HepG2 (cell line): ENCODE results near the gene GFY.

Experiments
- CTCF ChIP-seq: sonication (generic); formaldehyde crosslinking; IDR thresholded peaks from 2 replicates; pipeline ENCODE4 v1.5.0; 2020; ENCODE audit warnings: mild to moderate bottlenecking, missing genetic modification reagents, moderate library complexity
- NCOA2 ChIP-seq: sonication (generic); formaldehyde crosslinking; IDR thresholded peaks from 2 replicates; pipeline ENCODE4 v1.8.0; 2022; ENCODE audit warnings: inconsistent platforms
- UBTF ChIP-seq: sonication (generic); formaldehyde crosslinking; IDR thresholded peaks from 2 replicates; pipeline ENCODE4 v1.4.0; 2020; ENCODE audit warnings: mild to moderate bottlenecking, missing genetic modification reagents
- ZFX ChIP-seq: sonication (generic); formaldehyde crosslinking; IDR thresholded peaks from 2 replicates; pipeline ENCODE4 v1.4.0; 2020; ENCODE audit warnings: mild to moderate bottlenecking, low read depth, missing genetic modification reagents, moderate library complexity

GRCh38 chr19:49417088-49417487 lies 8.1 kb upstream of the GFY start:
- no peak for TF ChIP-seq UBTF (CRISPR knock-in tag)
- no peak for TF ChIP-seq ZFX
- peak; percentile 6; the same call in 1 of the 2 replicates for TF ChIP-seq CTCF (CRISPR knock-in tag)
- TF ChIP-seq NCOA2, result no peak
